IPS-20b (cell line): ENCODE results near the gene KLHL29.

Source experiments
- H3K27ac ChIP-seq: one replicate; pipeline ENCODE4 v1.5.1; 2013; ENCODE audit warnings: low read length
- H3K27me3 ChIP-seq: 2 replicates; pipeline ENCODE4 v1.6.1; 2013; ENCODE audit warnings: mild to moderate bottlenecking, low read length, inconsistent platforms; ENCODE audit not compliant: insufficient read depth
- H3K36me3 ChIP-seq: 2 replicates; pipeline ENCODE4 v1.6.1; 2013; ENCODE audit warnings: low read depth, mild to moderate bottlenecking, inconsistent platforms, low read length, moderate library complexity; ENCODE audit not compliant: insufficient read depth
- H3K4me1 ChIP-seq: 2 replicates; pipeline ENCODE4 v1.6.1; 2013; ENCODE audit warnings: mild to moderate bottlenecking, control low read depth, inconsistent platforms, low read length, moderate library complexity; ENCODE audit not compliant: insufficient read depth
- H3K4me3 ChIP-seq: 2 replicates; pipeline ENCODE4 v1.5.1; 2013; ENCODE audit warnings: mild to moderate bottlenecking, low read length, inconsistent platforms
- H3K9ac ChIP-seq: 2 replicates; pipeline ENCODE4 v1.6.1; 2013; ENCODE audit warnings: low read depth, mild to moderate bottlenecking, inconsistent platforms, low read length, moderate library complexity
- H3K9me3 ChIP-seq: 2 replicates; pipeline ENCODE4 v1.6.1; 2013; ENCODE audit warnings: mild to moderate bottlenecking, low read depth, low read length, inconsistent platforms; ENCODE audit not compliant: insufficient read depth

The KLHL29 gene

GRCh38 chr2:23615216-23616020 is 230.4 kb downstream of the KLHL29 start:
- Histone ChIP-seq H3K9me3 (peaks cover 6% of the 10 kb centered on the region), H3K4me1 (no peaks in the 10 kb centered on the region; the same call in 1 of the 2 replicates), H3K9ac (no peak overlapping the region), H3K4me3 (no peak overlapping the region), H3K36me3 (no peaks in the 10 kb centered on the region), H3K27me3 (no peaks in the 10 kb centered on the region), H3K27ac (no peak overlapping the region)

GRCh38 chr2:23616630-23617029 is 231.7 kb downstream of the KLHL29 start:
- Histone ChIP-seq H3K4me1 (no peaks in the 10 kb centered on the region; the same call in 1 of the 2 replicates), H3K9me3 (peaks cover 4% of the 10 kb centered on the region), H3K27ac (no peak overlapping the region), H3K4me3 (no peak overlapping the region), H3K27me3 (no peaks in the 10 kb centered on the region), H3K36me3 (no peaks in the 10 kb centered on the region), H3K9ac (no peak overlapping the region)

GRCh38 chr2:23617167-23617810 is 232.3 kb downstream of the KLHL29 start:
- H3K9me3 ChIP-seq = no peaks in the 10 kb centered on the region
- H3K27ac ChIP-seq = no peak overlapping the region
- H3K4me3 ChIP-seq = no peak overlapping the region
- H3K27me3 ChIP-seq = no peaks in the 10 kb centered on the region
- H3K36me3 ChIP-seq = no peaks in the 10 kb centered on the region
- H3K9ac ChIP-seq = no peak overlapping the region
- H3K4me1 ChIP-seq = no peaks in the 10 kb centered on the region; the same call in 1 of the 2 replicates

GRCh38 chr2:23617811-23618215 is 232.8 kb downstream of the KLHL29 start:
- no peaks in the 10 kb centered on the region for H3K27me3 ChIP-seq
- H3K9me3 ChIP-seq = no peaks in the 10 kb centered on the region
- no peak overlapping the region for H3K27ac ChIP-seq
- H3K36me3 ChIP-seq = no peaks in the 10 kb centered on the region
- no peak overlapping the region for H3K9ac ChIP-seq
- no peak overlapping the region for H3K4me3 ChIP-seq
- no peaks in the 10 kb centered on the region; the same call in 1 of the 2 replicates for H3K4me1 ChIP-seq

GRCh38 chr2:23618265-23618664 is 233.3 kb downstream of the KLHL29 start:
- H3K27me3 ChIP-seq = no peaks in the 10 kb centered on the region
- no peaks in the 10 kb centered on the region; the same call in 1 of the 2 replicates for H3K4me1 ChIP-seq
- no peaks in the 10 kb centered on the region for H3K36me3 ChIP-seq
- no peak overlapping the region for H3K27ac ChIP-seq
- H3K9ac ChIP-seq = no peak overlapping the region
- no peaks in the 10 kb centered on the region for H3K9me3 ChIP-seq
- H3K4me3 ChIP-seq = no peak overlapping the region

- Histone ChIP-seq H3K4me1 (no peaks in the 10 kb centered on the region; the same call in 1 of the 2 replicates), H3K27ac (no peak overlapping the region), H3K9me3 (0 out of 2 replicates have a peak, but pooled peaks cover 2% of the 10 kb centered on the region), H3K36me3 (no peaks in the 10 kb centered on the region), H3K4me3 (no peak overlapping the region), H3K27me3 (no peaks in the 10 kb centered on the region), H3K9ac (no peak overlapping the region)
These were observed 234.0 kb downstream of the KLHL29 start for GRCh38 chr2:23618794-23619530.

- H3K4me1 ChIP-seq = no peaks in the 10 kb centered on the region; the same call in 1 of the 2 replicates
- H3K4me3 ChIP-seq = no peak overlapping the region
- H3K9ac ChIP-seq = no peak overlapping the region
- no peak overlapping the region for H3K27ac ChIP-seq
- 0 out of 2 replicates have a peak, but pooled peaks cover 6% of the 10 kb centered on the region for H3K9me3 ChIP-seq
- H3K36me3 ChIP-seq = no peaks in the 10 kb centered on the region
- no peaks in the 10 kb centered on the region for H3K27me3 ChIP-seq
These were observed 235.0 kb downstream of the KLHL29 start for GRCh38 chr2:23619941-23620340.

- Histone ChIP-seq H3K27me3 (no peaks in the 10 kb centered on the region), H3K27ac (no peak overlapping the region), H3K4me1 (no peaks in the 10 kb centered on the region; the same call in 1 of the 2 replicates), H3K36me3 (no peaks in the 10 kb centered on the region), H3K9ac (no peak overlapping the region), H3K9me3 (0 out of 2 replicates have a peak, but pooled peaks cover 6% of the 10 kb centered on the region), H3K4me3 (no peak overlapping the region)
These were observed 235.9 kb downstream of the KLHL29 start for GRCh38 chr2:23620841-23621341.

- H3K4me3 ChIP-seq = no peak overlapping the region
- H3K36me3 ChIP-seq = no peaks in the 10 kb centered on the region
- no peaks in the 10 kb centered on the region for H3K27me3 ChIP-seq
- H3K4me1 ChIP-seq = no peaks in the 10 kb centered on the region; the same call in 1 of the 2 replicates
- 0 out of 2 replicates have a peak, but pooled peaks cover 6% of the 10 kb centered on the region for H3K9me3 ChIP-seq
- no peak overlapping the region for H3K9ac ChIP-seq
- H3K27ac ChIP-seq = no peak overlapping the region
These were observed 236.6 kb downstream of the KLHL29 start for GRCh38 chr2:23621616-23622015.

GRCh38 chr2:23622466-23622865 is 237.5 kb downstream of the KLHL29 start:
- no peaks in the 10 kb centered on the region for H3K4me1 ChIP-seq
- no peak overlapping the region for H3K9ac ChIP-seq
- H3K27ac ChIP-seq = no peak overlapping the region
- H3K4me3 ChIP-seq = no peak overlapping the region
- H3K36me3 ChIP-seq = no peaks in the 10 kb centered on the region
- no peaks in the 10 kb centered on the region for H3K27me3 ChIP-seq
- H3K9me3 ChIP-seq = 0 out of 2 replicates have a peak, but pooled peaks cover 6% of the 10 kb centered on the region

GRCh38 chr2:23622966-23623675 is 238.1 kb downstream of the KLHL29 start:
- Histone ChIP-seq H3K4me3 (no peak overlapping the region), H3K9me3 (0 out of 2 replicates have a peak, but pooled peaks cover 6% of the 10 kb centered on the region), H3K9ac (no peak overlapping the region), H3K27ac (no peak overlapping the region), H3K36me3 (no peaks in the 10 kb centered on the region), H3K27me3 (no peaks in the 10 kb centered on the region), H3K4me1 (no peaks in the 10 kb centered on the region)
